ENCODE measurements around the gene ERBB3.
"Not testable (repeated sequence)": the region's sequence is repeated elsewhere in the genome, so short reads cannot be mapped to it uniquely, and the experiment has no call there.

Gene ERBB3

GRCh38 chr12:56107242-56107641 is 27.3 kb downstream of the ERBB3 start:
- WGBS (ENCODE audit: insufficient coverage, insufficient read length): no CpG with 5 or more reads among the region's 3 CpGs
- H3K36me3 ChIP-seq (ENCODE audit: control insufficient read depth, insufficient read depth, low read length): peaks cover 34% of the 10 kb centered on the region
- H3K27me3 ChIP-seq (ENCODE audit: control insufficient read depth, insufficient read depth, low read length): no peaks in the 10 kb centered on the region
- no peak overlapping the region for H3K4me3 ChIP-seq (ENCODE audit: low read length)
- no peaks in the 10 kb centered on the region for H3K4me1 ChIP-seq (ENCODE audit: control insufficient read depth, insufficient read depth, low read length)
- DNase-seq (ENCODE audit: low read depth, low spot score): no peak
- H3K9me3 ChIP-seq (ENCODE audit: control insufficient read depth, insufficient read depth, low read length): no peaks in the 10 kb centered on the region
- no peak overlapping the region for H3K27ac ChIP-seq (ENCODE audit: low read length)

- peaks cover 37% of the 10 kb centered on the region for H3K36me3 ChIP-seq (ENCODE audit: control insufficient read depth, insufficient read depth, low read length)
Measured at GRCh38 chr12:56110571-56110970, 30.6 kb downstream of the ERBB3 start.

GRCh38 chr12:56114084-56114483 is 34.1 kb downstream of the ERBB3 start:
- peaks cover 29% of the 10 kb centered on the region for H3K36me3 ChIP-seq (ENCODE audit: control insufficient read depth, insufficient read depth, low read length)
- no CpG with 5 or more reads among the region's 1 CpG for WGBS (ENCODE audit: insufficient coverage, insufficient read length)
- H3K27me3 ChIP-seq (ENCODE audit: control insufficient read depth, insufficient read depth, low read length): no peaks in the 10 kb centered on the region
- H3K9me3 ChIP-seq (ENCODE audit: control insufficient read depth, insufficient read depth, low read length): no peaks in the 10 kb centered on the region
- peaks cover 2% of the 10 kb centered on the region; the same call in 1 of the 2 replicates for H3K4me1 ChIP-seq (ENCODE audit: control insufficient read depth, insufficient read depth, low read length)
- no peak overlapping the region for H3K27ac ChIP-seq (ENCODE audit: low read length)
- H3K4me3 ChIP-seq (ENCODE audit: low read length): no peak overlapping the region
- no peak for DNase-seq (ENCODE audit: low read depth, low spot score)

More at GRCh38 chr12:56110571-56110970, 30.6 kb downstream of the ERBB3 start:
- Histone ChIP-seq H3K27me3 (ENCODE audit: control insufficient read depth, insufficient read depth, low read length) (no peaks in the 10 kb centered on the region), H3K9me3 (ENCODE audit: control insufficient read depth, insufficient read depth, low read length) (no peaks in the 10 kb centered on the region), H3K27ac (ENCODE audit: low read length) (no peak overlapping the region), H3K4me1 (ENCODE audit: control insufficient read depth, insufficient read depth, low read length) (no peaks in the 10 kb centered on the region), H3K4me3 (ENCODE audit: low read length) (no peak overlapping the region)
- no CpG with 5 or more reads among the region's 5 CpGs for WGBS (ENCODE audit: insufficient coverage, insufficient read length)
- no peak for DNase-seq (ENCODE audit: low read depth, low spot score)

- Histone ChIP-seq H3K4me1 (ENCODE audit: control insufficient read depth, insufficient read depth, low read length) (peaks cover 2% of the 10 kb centered on the region; the same call in 1 of the 2 replicates), H3K36me3 (ENCODE audit: control insufficient read depth, insufficient read depth, low read length) (peaks cover 22% of the 10 kb centered on the region), H3K4me3 (ENCODE audit: low read length) (peak overlapping the region; percentile 90; the same call in 1 of the 2 replicates), H3K27ac (ENCODE audit: low read length) (no peak overlapping the region), H3K27me3 (ENCODE audit: control insufficient read depth, insufficient read depth, low read length) (no peaks in the 10 kb centered on the region), H3K9me3 (ENCODE audit: control insufficient read depth, insufficient read depth, low read length) (no peaks in the 10 kb centered on the region)
- no CpG with 5 or more reads among the region's 10 CpGs for WGBS (ENCODE audit: insufficient coverage, insufficient read length)
- no peak for DNase-seq (ENCODE audit: low read depth, low spot score)
Measured at GRCh38 chr12:56115329-56115728, 35.4 kb downstream of the ERBB3 start.

- no peak within 1 kb of the TSS for H3K27ac ChIP-seq (ENCODE audit: low read length)
- no peaks in the 10 kb centered on the region for H3K27me3 ChIP-seq (ENCODE audit: control insufficient read depth, insufficient read depth, low read length)
- H3K4me3 ChIP-seq (ENCODE audit: low read length): peak within 1 kb of the TSS; percentile 90
- no CpG with 5 or more reads among the region's 34 CpGs for WGBS (ENCODE audit: insufficient coverage, insufficient read length)
- H3K4me1 ChIP-seq (ENCODE audit: control insufficient read depth, insufficient read depth, low read length): peaks cover 2% of the 10 kb centered on the region; the same call in 1 of the 2 replicates
- peak; percentile 91 for DNase-seq (ENCODE audit: low read depth, low spot score)
- H3K9me3 ChIP-seq (ENCODE audit: control insufficient read depth, insufficient read depth, low read length): no peaks in the 10 kb centered on the region
- H3K36me3 ChIP-seq (ENCODE audit: control insufficient read depth, insufficient read depth, low read length): peaks cover 12% of the 10 kb centered on the region
Measured at GRCh38 chr12:56116267-56117081, 36.5 kb downstream of the ERBB3 start, which contains the start of gene RPL41. TSS of gene RPL41 (plus strand) at chr12:56116633.

- not testable (repeated sequence) for H3K36me3 ChIP-seq (ENCODE audit: control insufficient read depth, insufficient read depth, low read length)
- no CpG with 5 or more reads among the region's 16 CpGs for WGBS (ENCODE audit: insufficient coverage, insufficient read length)
Measured at GRCh38 chr12:56117082-56117706, 37.2 kb downstream of the ERBB3 start.

GRCh38 chr12:56117778-56118687 is 38.1 kb downstream of the ERBB3 start, which contains the start of gene ZC3H10:
TSS of gene ZC3H10 (plus strand) at chr12:56118266. CDS start at chr12:56120563, 2,297 bp downstream.
- Histone ChIP-seq H3K4me1 (ENCODE audit: control insufficient read depth, insufficient read depth, low read length) (peaks cover 2% of the 10 kb centered on the region; the same call in 1 of the 2 replicates), H3K27ac (ENCODE audit: low read length) (no peak within 1 kb of the TSS), H3K27me3 (ENCODE audit: control insufficient read depth, insufficient read depth, low read length) (no peaks in the 10 kb centered on the region), H3K36me3 (ENCODE audit: control insufficient read depth, insufficient read depth, low read length) (peaks cover 5% of the 10 kb centered on the region; the same call in 1 of the 2 replicates), H3K4me3 (ENCODE audit: low read length) (peak within 1 kb of the TSS; percentile 90; the same call in 1 of the 2 replicates), H3K9me3 (ENCODE audit: control insufficient read depth, insufficient read depth, low read length) (no peaks in the 10 kb centered on the region)
- WGBS (ENCODE audit: insufficient coverage, insufficient read length): no CpG with 5 or more reads among the region's 61 CpGs
- DNase-seq (ENCODE audit: low read depth, low spot score): peak; percentile 100

More at GRCh38 chr12:56117082-56117706, 37.2 kb downstream of the ERBB3 start:
- H3K4me3 ChIP-seq (ENCODE audit: low read length): peak overlapping the region; percentile 90; the same call in 1 of the 2 replicates
- DNase-seq (ENCODE audit: low read depth, low spot score); H3K27me3 ChIP-seq (ENCODE audit: control insufficient read depth, insufficient read depth, low read length); H3K27ac ChIP-seq (ENCODE audit: low read length); H3K4me1 ChIP-seq (ENCODE audit: control insufficient read depth, insufficient read depth, low read length); H3K9me3 ChIP-seq (ENCODE audit: control insufficient read depth, insufficient read depth, low read length): not testable (repeated sequence)

GRCh38 chr12:56118688-56119357 is 38.9 kb downstream of the ERBB3 start:
- Histone ChIP-seq H3K9me3 (ENCODE audit: control insufficient read depth, insufficient read depth, low read length) (no peaks in the 10 kb centered on the region), H3K27me3 (ENCODE audit: control insufficient read depth, insufficient read depth, low read length) (no peaks in the 10 kb centered on the region), H3K36me3 (ENCODE audit: control insufficient read depth, insufficient read depth, low read length) (peaks cover 5% of the 10 kb centered on the region; the same call in 1 of the 2 replicates), H3K27ac (ENCODE audit: low read length) (no peak overlapping the region), H3K4me1 (ENCODE audit: control insufficient read depth, insufficient read depth, low read length) (peaks cover 2% of the 10 kb centered on the region; the same call in 1 of the 2 replicates), H3K4me3 (ENCODE audit: low read length) (peak overlapping the region; percentile 74; the same call in 1 of the 2 replicates)
- no peak for DNase-seq (ENCODE audit: low read depth, low spot score)
- WGBS (ENCODE audit: insufficient coverage, insufficient read length): no CpG with 5 or more reads among the region's 13 CpGs

GRCh38 chr12:56119361-56119796 is 39.4 kb downstream of the ERBB3 start:
- WGBS (ENCODE audit: insufficient coverage, insufficient read length): no CpG with 5 or more reads among the region's 2 CpGs
- Histone ChIP-seq H3K4me1 (ENCODE audit: control insufficient read depth, insufficient read depth, low read length) (peaks cover 2% of the 10 kb centered on the region; the same call in 1 of the 2 replicates), H3K27ac (ENCODE audit: low read length) (no peak overlapping the region), H3K36me3 (ENCODE audit: control insufficient read depth, insufficient read depth, low read length) (peaks cover 5% of the 10 kb centered on the region; the same call in 1 of the 2 replicates), H3K4me3 (ENCODE audit: low read length) (no peak overlapping the region), H3K9me3 (ENCODE audit: control insufficient read depth, insufficient read depth, low read length) (no peaks in the 10 kb centered on the region), H3K27me3 (ENCODE audit: control insufficient read depth, insufficient read depth, low read length) (no peaks in the 10 kb centered on the region)
- peak; percentile 73 for DNase-seq (ENCODE audit: low read depth, low spot score)

Measured in iPS DF 6.9 (cell line).